GM23338 (cell line): ENCODE data around the gene ZNF445. TPM values are rescaled to one million over a fixed set of nuclear protein-coding genes. Genes with fewer than 3 reads are reported as not detected.

Experiments
- ATAC-seq: fragments of 200-7000 bp; cut with Tn5 transposase; 3 replicates; pipeline ENCODE4 v1.9.1; 2020
- DNase-seq: peaks from one replicate; pipeline ENCODE4 v3.0.0-alpha.2; 2015; ENCODE audit warnings: low spot score
- H2AFZ ChIP-seq: fragments of 200-600 bp; sonication (generic); 2 replicates; pipeline ENCODE4 v1.8.0; 2016; ENCODE audit warnings: antibody characterized with exemption, mild to moderate bottlenecking, moderate library complexity
- H3F3A ChIP-seq: fragments of 200-600 bp; sonication (generic); replicated peaks from 2 replicates; pipeline ENCODE4 v1.8.0; 2017; ENCODE audit warnings: antibody characterized with exemption, mixed run types, low read depth
- H3K27ac ChIP-seq: fragments of 200-600 bp; sonication (generic); 2 replicates; pipeline ENCODE4 v1.6.1; 2016; ENCODE audit warnings: low read depth
- H3K27me3 ChIP-seq: fragments of 200-600 bp; sonication (generic); 2 replicates; pipeline ENCODE4 v1.8.0; 2016; ENCODE audit warnings: mild to moderate bottlenecking, mixed run types, moderate library complexity; ENCODE audit not compliant: insufficient read depth
- H3K36me3 ChIP-seq: fragments of 200-600 bp; sonication (generic); 2 replicates; pipeline ENCODE4 v1.8.0; 2016; ENCODE audit warnings: mild to moderate bottlenecking; ENCODE audit not compliant: insufficient read depth
- H3K4me1 ChIP-seq: fragments of 200-600 bp; sonication (generic); 2 replicates; pipeline ENCODE4 v1.8.0; 2016; ENCODE audit warnings: mild to moderate bottlenecking, moderate library complexity; ENCODE audit not compliant: insufficient read depth
- H3K4me2 ChIP-seq: fragments of 200-600 bp; sonication (generic); 2 replicates; pipeline ENCODE4 v1.7.1; 2017; ENCODE audit warnings: mixed run types
- H3K4me3 ChIP-seq: fragments of 200-600 bp; sonication (generic); 2 replicates; pipeline ENCODE4 v1.6.1; 2016; ENCODE audit warnings: mixed run types
- H3K79me2 ChIP-seq: fragments of 200-600 bp; sonication (generic); replicated peaks from 2 replicates; pipeline ENCODE4 v1.8.0; 2017; ENCODE audit warnings: mild to moderate bottlenecking; ENCODE audit not compliant: insufficient read depth
- H3K9me2 ChIP-seq: fragments of 200-600 bp; sonication (generic); 2 replicates; pipeline ENCODE4 v1.8.0; 2017; ENCODE audit not compliant: insufficient read depth
- H4K20me1 ChIP-seq: fragments of 200-600 bp; sonication (generic); replicated peaks from 2 replicates; pipeline ENCODE4 v1.8.0; 2017; ENCODE audit warnings: mild to moderate bottlenecking; ENCODE audit not compliant: insufficient read depth
- H3K27ac Mint-ChIP-seq: 2 replicates; pipeline ENCODE4 v1.8.0; 2020; ENCODE audit warnings: inconsistent platforms, mild to moderate bottlenecking, moderate library complexity, mixed read lengths
- H3K27me3 Mint-ChIP-seq: 3 replicates; pipeline ENCODE4 v1.8.0; 2022; ENCODE audit warnings: low read depth, mild to moderate bottlenecking, moderate library complexity, mixed read lengths, inconsistent platforms; ENCODE audit not compliant: insufficient read depth, poor library complexity
- H3K36me3 Mint-ChIP-seq: 3 replicates; pipeline ENCODE4 v1.8.0; 2021; ENCODE audit warnings: low read depth, mild to moderate bottlenecking, inconsistent platforms, moderate library complexity, mixed read lengths
- H3K4me1 Mint-ChIP-seq: 3 replicates; pipeline ENCODE4 v1.8.0; 2020; ENCODE audit warnings: mild to moderate bottlenecking, inconsistent platforms, mixed read lengths
- H3K4me3 Mint-ChIP-seq: 3 replicates; pipeline ENCODE4 v1.8.0; 2021; ENCODE audit warnings: moderate library complexity, mild to moderate bottlenecking, inconsistent platforms, mixed read lengths
- H3K9me3 Mint-ChIP-seq: 3 replicates; pipeline ENCODE4 v1.8.0; 2020; ENCODE audit warnings: moderate library complexity, mild to moderate bottlenecking, inconsistent platforms, mixed read lengths
- CREB1 ChIP-seq: fragments of 250-450 bp; sonication (Bioruptor Pico); IDR thresholded peaks from 2 replicates; pipeline ENCODE4 v1.5.0; 2020; ENCODE audit warnings: low read depth, mild to moderate bottlenecking, moderate library complexity
- EZH2 ChIP-seq: fragments of 200-600 bp; sonication (generic); IDR thresholded peaks from one replicate; pipeline ENCODE4 v1.8.0; 2017; ENCODE audit warnings: antibody characterized with exemption, mild to moderate bottlenecking, low read depth; ENCODE audit not compliant: unreplicated experiment
- EZH2phosphoT487 ChIP-seq: fragments of 200-600 bp; sonication (generic); IDR thresholded peaks from one replicate; pipeline ENCODE4 v1.8.1; 2018; ENCODE audit warnings: antibody characterized with exemption; ENCODE audit not compliant: unreplicated experiment
- JUNB ChIP-seq: IDR thresholded peaks from one replicate; pipeline ENCODE4 v1.6.1; 2016; ENCODE audit warnings: antibody characterized with exemption; ENCODE audit not compliant: unreplicated experiment
- NANOG ChIP-seq: IDR thresholded peaks from 2 replicates; pipeline ENCODE4 v1.6.1; 2016; ENCODE audit warnings: antibody characterized with exemption, borderline replicate concordance
- POLR2AphosphoS5 ChIP-seq: IDR thresholded peaks from 2 replicates; pipeline ENCODE4 v1.6.1; 2016; ENCODE audit warnings: antibody characterized with exemption, low read depth
- STAT1 ChIP-seq: IDR thresholded peaks from one replicate; pipeline ENCODE4 v1.6.1; 2016; ENCODE audit warnings: antibody characterized with exemption; ENCODE audit not compliant: unreplicated experiment
- ZNF114 ChIP-seq: fragments of 250-450 bp; sonication (Bioruptor Pico); IDR thresholded peaks from 2 replicates; pipeline ENCODE4 v1.5.0; 2020; ENCODE audit warnings: mild to moderate bottlenecking, moderate library complexity
- ZNF331 ChIP-seq: fragments of 250-450 bp; sonication (Bioruptor Pico); IDR thresholded peaks from 2 replicates; pipeline ENCODE4 v1.5.0; 2020; ENCODE audit warnings: low read depth, mild to moderate bottlenecking, moderate library complexity
- polyA plus RNA-seq: library from polyadenylated mRNA; unstranded; fragments of >200 nt; fragmentation: Nextera tagmentation; extraction: Ambion mirVana; gene quantifications from 2 replicates; pipeline ENCODE4 v1.2.1, GENCODE V29; 2016
- total RNA-seq: library from RNA; depleted of rRNA; stranded (reverse); fragments of >200 nt; shearing (Covaris generic); gene quantifications from 2 replicates; pipeline ENCODE4 v1.2.3, GENCODE V29; 2014
- TF ChIP-seq, protein P1 (sequence below): fragments of 250-450 bp; sonication (Bioruptor Pico); IDR thresholded peaks from 2 replicates; pipeline ENCODE4 v1.5.0; 2020; ENCODE audit warnings: mild to moderate bottlenecking, moderate library complexity
- TF ChIP-seq, protein P2 (sequence below): IDR thresholded peaks from 2 replicates; pipeline ENCODE4 v1.6.1; 2016; ENCODE audit warnings: antibody characterized with exemption
- TF ChIP-seq, protein P3 (sequence below): IDR thresholded peaks from one replicate; pipeline ENCODE4 v1.6.1; 2018; ENCODE audit warnings: antibody characterized with exemption; ENCODE audit not compliant: unreplicated experiment
- TF ChIP-seq, protein P4 (sequence below), 2 experiments: fragments of 200-600 bp in 1 of 2; sonication (generic) in 1 of 2; conservative IDR thresholded peaks; 2 replicates each; pipeline versions ENCODE4 v1.5.1 to v1.6.1; 2016 to 2017; ENCODE audit warnings: antibody characterized with exemption in 2 of 2, low read depth in 2 of 2, mild to moderate bottlenecking in 2 of 2, moderate library complexity in 1 of 2

Gene ZNF445
- total and polyA plus RNA-seq, 2 experiments from 2014 or later, result 2.7 to 16.6 TPM

DNA sequence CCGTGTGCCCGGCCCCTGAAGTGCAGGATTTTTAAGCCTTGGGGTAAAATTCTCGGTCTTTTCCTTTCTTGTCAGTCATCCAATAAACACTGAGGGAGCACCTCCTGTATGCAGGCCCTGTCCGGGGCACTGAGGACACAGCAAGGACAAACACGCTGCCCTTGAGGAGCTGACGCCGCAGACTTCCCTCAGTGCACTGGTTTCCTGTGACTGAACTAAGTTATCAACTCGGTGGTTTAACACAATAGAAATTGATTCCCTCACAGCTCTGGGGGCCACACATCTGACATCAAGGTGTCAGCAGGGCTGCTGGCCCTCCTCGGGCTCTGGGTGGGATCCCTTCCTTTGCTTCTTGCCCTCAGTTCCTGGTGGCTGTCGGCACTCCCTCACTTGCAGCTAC, 65.1 kb downstream of the ZNF445 start:
- H3K4me3 Mint-ChIP-seq, result no peak overlapping the region
- TF ChIP-seq CREB1 (no peak), STAT1 (no peak), ZNF331 (CRISPR knock-in tag) (no peak), EZH2phosphoT487 (no peak), EZH2 (no peak), NANOG (no peak), JUNB (no peak), POLR2AphosphoS5 (no peak), ZNF114 (CRISPR knock-in tag) (no peak)
- TF ChIP-seq, protein P1, sequence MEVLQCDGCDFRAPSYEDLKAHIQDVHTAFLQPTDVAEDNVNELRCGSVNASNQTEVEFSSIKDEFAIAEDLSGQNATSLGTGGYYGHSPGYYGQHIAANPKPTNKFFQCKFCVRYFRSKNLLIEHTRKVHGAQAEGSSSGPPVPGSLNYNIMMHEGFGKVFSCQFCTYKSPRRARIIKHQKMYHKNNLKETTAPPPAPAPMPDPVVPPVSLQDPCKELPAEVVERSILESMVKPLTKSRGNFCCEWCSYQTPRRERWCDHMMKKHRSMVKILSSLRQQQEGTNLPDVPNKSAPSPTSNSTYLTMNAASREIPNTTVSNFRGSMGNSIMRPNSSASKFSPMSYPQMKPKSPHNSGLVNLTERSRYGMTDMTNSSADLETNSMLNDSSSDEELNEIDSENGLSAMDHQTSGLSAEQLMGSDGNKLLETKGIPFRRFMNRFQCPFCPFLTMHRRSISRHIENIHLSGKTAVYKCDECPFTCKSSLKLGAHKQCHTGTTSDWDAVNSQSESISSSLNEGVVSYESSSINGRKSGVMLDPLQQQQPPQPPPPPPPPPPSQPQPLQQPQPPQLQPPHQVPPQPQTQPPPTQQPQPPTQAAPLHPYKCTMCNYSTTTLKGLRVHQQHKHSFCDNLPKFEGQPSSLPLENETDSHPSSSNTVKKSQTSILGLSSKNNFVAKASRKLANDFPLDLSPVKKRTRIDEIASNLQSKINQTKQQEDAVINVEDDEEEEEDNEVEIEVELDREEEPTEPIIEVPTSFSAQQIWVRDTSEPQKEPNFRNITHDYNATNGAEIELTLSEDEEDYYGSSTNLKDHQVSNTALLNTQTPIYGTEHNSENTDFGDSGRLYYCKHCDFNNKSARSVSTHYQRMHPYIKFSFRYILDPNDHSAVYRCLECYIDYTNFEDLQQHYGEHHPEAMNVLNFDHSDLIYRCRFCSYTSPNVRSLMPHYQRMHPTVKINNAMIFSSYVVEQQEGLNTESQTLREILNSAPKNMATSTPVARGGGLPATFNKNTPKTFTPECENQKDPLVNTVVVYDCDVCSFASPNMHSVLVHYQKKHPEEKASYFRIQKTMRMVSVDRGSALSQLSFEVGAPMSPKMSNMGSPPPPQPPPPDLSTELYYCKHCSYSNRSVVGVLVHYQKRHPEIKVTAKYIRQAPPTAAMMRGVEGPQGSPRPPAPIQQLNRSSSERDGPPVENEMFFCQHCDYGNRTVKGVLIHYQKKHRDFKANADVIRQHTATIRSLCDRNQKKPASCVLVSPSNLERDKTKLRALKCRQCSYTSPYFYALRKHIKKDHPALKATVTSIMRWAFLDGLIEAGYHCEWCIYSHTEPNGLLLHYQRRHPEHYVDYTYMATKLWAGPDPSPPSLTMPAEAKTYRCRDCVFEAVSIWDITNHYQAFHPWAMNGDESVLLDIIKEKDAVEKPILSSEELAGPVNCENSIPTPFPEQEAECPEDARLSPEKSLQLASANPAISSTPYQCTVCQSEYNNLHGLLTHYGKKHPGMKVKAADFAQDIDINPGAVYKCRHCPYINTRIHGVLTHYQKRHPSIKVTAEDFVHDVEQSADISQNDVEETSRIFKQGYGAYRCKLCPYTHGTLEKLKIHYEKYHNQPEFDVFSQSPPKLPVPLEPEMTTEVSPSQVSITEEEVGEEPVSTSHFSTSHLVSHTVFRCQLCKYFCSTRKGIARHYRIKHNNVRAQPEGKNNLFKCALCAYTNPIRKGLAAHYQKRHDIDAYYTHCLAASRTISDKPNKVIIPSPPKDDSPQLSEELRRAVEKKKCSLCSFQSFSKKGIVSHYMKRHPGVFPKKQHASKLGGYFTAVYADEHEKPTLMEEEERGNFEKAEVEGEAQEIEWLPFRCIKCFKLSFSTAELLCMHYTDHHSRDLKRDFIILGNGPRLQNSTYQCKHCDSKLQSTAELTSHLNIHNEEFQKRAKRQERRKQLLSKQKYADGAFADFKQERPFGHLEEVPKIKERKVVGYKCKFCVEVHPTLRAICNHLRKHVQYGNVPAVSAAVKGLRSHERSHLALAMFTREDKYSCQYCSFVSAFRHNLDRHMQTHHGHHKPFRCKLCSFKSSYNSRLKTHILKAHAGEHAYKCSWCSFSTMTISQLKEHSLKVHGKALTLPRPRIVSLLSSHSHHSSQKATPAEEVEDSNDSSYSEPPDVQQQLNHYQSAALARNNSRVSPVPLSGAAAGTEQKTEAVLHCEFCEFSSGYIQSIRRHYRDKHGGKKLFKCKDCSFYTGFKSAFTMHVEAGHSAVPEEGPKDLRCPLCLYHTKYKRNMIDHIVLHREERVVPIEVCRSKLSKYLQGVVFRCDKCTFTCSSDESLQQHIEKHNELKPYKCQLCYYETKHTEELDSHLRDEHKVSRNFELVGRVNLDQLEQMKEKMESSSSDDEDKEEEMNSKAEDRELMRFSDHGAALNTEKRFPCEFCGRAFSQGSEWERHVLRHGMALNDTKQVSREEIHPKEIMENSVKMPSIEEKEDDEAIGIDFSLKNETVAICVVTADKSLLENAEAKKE (CRISPR knock-in tag), result no peak
- TF ChIP-seq, protein P2, sequence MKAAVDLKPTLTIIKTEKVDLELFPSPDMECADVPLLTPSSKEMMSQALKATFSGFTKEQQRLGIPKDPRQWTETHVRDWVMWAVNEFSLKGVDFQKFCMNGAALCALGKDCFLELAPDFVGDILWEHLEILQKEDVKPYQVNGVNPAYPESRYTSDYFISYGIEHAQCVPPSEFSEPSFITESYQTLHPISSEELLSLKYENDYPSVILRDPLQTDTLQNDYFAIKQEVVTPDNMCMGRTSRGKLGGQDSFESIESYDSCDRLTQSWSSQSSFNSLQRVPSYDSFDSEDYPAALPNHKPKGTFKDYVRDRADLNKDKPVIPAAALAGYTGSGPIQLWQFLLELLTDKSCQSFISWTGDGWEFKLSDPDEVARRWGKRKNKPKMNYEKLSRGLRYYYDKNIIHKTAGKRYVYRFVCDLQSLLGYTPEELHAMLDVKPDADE, result no peak
- TF ChIP-seq, protein P3, sequence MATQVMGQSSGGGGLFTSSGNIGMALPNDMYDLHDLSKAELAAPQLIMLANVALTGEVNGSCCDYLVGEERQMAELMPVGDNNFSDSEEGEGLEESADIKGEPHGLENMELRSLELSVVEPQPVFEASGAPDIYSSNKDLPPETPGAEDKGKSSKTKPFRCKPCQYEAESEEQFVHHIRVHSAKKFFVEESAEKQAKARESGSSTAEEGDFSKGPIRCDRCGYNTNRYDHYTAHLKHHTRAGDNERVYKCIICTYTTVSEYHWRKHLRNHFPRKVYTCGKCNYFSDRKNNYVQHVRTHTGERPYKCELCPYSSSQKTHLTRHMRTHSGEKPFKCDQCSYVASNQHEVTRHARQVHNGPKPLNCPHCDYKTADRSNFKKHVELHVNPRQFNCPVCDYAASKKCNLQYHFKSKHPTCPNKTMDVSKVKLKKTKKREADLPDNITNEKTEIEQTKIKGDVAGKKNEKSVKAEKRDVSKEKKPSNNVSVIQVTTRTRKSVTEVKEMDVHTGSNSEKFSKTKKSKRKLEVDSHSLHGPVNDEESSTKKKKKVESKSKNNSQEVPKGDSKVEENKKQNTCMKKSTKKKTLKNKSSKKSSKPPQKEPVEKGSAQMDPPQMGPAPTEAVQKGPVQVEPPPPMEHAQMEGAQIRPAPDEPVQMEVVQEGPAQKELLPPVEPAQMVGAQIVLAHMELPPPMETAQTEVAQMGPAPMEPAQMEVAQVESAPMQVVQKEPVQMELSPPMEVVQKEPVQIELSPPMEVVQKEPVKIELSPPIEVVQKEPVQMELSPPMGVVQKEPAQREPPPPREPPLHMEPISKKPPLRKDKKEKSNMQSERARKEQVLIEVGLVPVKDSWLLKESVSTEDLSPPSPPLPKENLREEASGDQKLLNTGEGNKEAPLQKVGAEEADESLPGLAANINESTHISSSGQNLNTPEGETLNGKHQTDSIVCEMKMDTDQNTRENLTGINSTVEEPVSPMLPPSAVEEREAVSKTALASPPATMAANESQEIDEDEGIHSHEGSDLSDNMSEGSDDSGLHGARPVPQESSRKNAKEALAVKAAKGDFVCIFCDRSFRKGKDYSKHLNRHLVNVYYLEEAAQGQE, result no peak
- TF ChIP-seq, protein P4, sequence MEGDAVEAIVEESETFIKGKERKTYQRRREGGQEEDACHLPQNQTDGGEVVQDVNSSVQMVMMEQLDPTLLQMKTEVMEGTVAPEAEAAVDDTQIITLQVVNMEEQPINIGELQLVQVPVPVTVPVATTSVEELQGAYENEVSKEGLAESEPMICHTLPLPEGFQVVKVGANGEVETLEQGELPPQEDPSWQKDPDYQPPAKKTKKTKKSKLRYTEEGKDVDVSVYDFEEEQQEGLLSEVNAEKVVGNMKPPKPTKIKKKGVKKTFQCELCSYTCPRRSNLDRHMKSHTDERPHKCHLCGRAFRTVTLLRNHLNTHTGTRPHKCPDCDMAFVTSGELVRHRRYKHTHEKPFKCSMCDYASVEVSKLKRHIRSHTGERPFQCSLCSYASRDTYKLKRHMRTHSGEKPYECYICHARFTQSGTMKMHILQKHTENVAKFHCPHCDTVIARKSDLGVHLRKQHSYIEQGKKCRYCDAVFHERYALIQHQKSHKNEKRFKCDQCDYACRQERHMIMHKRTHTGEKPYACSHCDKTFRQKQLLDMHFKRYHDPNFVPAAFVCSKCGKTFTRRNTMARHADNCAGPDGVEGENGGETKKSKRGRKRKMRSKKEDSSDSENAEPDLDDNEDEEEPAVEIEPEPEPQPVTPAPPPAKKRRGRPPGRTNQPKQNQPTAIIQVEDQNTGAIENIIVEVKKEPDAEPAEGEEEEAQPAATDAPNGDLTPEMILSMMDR (conservative IDR thresholded peaks at IDR 0.05; ENCODE audit: low read depth in 2 of 2), result no peak
- no peaks in the 10 kb centered on the region for H3K9me3 Mint-ChIP-seq
- H3K4me3 ChIP-seq, result no peak overlapping the region
- H2AFZ ChIP-seq, result no peak overlapping the region
- H3K27ac ChIP-seq, result no peak overlapping the region
- H3K4me1 ChIP-seq, result no peaks in the 10 kb centered on the region
- H3F3A ChIP-seq, result no peaks in the 10 kb centered on the region
- no peaks in the 10 kb centered on the region for H3K9me2 ChIP-seq
- H3K27me3 ChIP-seq, result no peaks in the 10 kb centered on the region
- DNase-seq (no peak), ATAC-seq (no peak)
- H3K4me1 Mint-ChIP-seq, result peaks cover 7% of the 10 kb centered on the region; the same call in 1 of the 3 replicates
- no peak overlapping the region for H3K4me2 ChIP-seq
- no peak overlapping the region for H3K27ac Mint-ChIP-seq
- no peaks in the 10 kb centered on the region for H3K36me3 Mint-ChIP-seq
- peaks cover 2% of the 10 kb centered on the region for H3K27me3 Mint-ChIP-seq
- H4K20me1 ChIP-seq, result no peaks in the 10 kb centered on the region
- no peaks in the 10 kb centered on the region for H3K79me2 ChIP-seq
- H3K36me3 ChIP-seq, result no peaks in the 10 kb centered on the region
